HEK293 (cell line): ENCODE measurements around the gene PDE2A.
A peak's percentile ranks its signal among the peaks of the same experiment; 100 is the strongest.

ENCODE experiments used
- CTCF ChIA-PET: fragments of 350-600 bp; formaldehyde crosslinking; extraction: SDS; loops from one replicate; lab custom pipeline; 2021; ENCODE audit warnings: antibody characterized with exemption; lab: Yijun Ruan, JAX
- POLR2A ChIA-PET: fragments of 300-600 bp; formaldehyde crosslinking; extraction: SDS; loops from one replicate; lab custom pipeline; 2020; ENCODE audit warnings: antibody characterized with exemption, inconsistent platforms; lab: Yijun Ruan, JAX
- H3K27ac ChIP-seq: fragments of 200-500 bp; sonication (Bioruptor generic); 2 replicates; pipeline ENCODE4 v1.5.1; 2014; ENCODE audit warnings: low read depth, low read length, control low read depth, inconsistent platforms; ENCODE audit errors: extremely low read depth
- H3K36me3 ChIP-seq, 2 experiments: fragments of 200-500 bp in 1 of 2; sonication (Bioruptor generic) in 1 of 2; 1 replicate in 1 of 2; 2 replicates in 1 of 2; pipeline ENCODE4 v1.5.1; 2014 to 2017; ENCODE audit warnings: inconsistent platforms in 2 of 2, low read length in 2 of 2; ENCODE audit not compliant: control insufficient read depth in 2 of 2, insufficient read depth in 1 of 2
- H3K4me1 ChIP-seq: fragments of 200-500 bp; sonication (Bioruptor generic); 2 replicates; pipeline ENCODE4 v1.5.1; 2014; ENCODE audit warnings: mild to moderate bottlenecking, low read length, inconsistent platforms; ENCODE audit not compliant: control insufficient read depth, insufficient read depth
- H3K4me3 ChIP-seq: 2 replicates; pipeline ENCODE4 v1.5.1; 2011; ENCODE audit warnings: low read depth, mild to moderate bottlenecking, control low read depth, low read length, moderate library complexity
- H3K9me3 ChIP-seq: fragments of 200-500 bp; sonication (Bioruptor generic); 2 replicates; pipeline ENCODE4 v1.5.1; 2014; ENCODE audit warnings: low read depth, low read length, inconsistent platforms; ENCODE audit not compliant: control insufficient read depth, insufficient read depth
- EGR2 ChIP-seq: fragments of 450-650 bp; formaldehyde crosslinking; IDR thresholded peaks from 2 replicates; pipeline ENCODE4 v1.5.1; 2016; ENCODE audit warnings: low read depth, missing biosample characterization, missing genetic modification characterization
- GLIS1 ChIP-seq: fragments of 450-650 bp; formaldehyde crosslinking; IDR thresholded peaks from 2 replicates; pipeline ENCODE4 v1.5.1; 2016; ENCODE audit warnings: missing biosample characterization, missing genetic modification characterization
- PRDM10 ChIP-seq: fragments of 450-650 bp; formaldehyde crosslinking; IDR thresholded peaks from 2 replicates; pipeline ENCODE4 v1.5.1; 2016; ENCODE audit warnings: missing biosample characterization, missing genetic modification characterization
- PRDM2 ChIP-seq: fragments of 450-650 bp; formaldehyde crosslinking; IDR thresholded peaks from 2 replicates; pipeline ENCODE4 v1.5.1; 2016; ENCODE audit warnings: missing biosample characterization, missing genetic modification characterization, borderline replicate concordance
- TSHZ1 ChIP-seq: fragments of 450-650 bp; formaldehyde crosslinking; IDR thresholded peaks from 2 replicates; pipeline ENCODE4 v1.5.1; 2016; ENCODE audit warnings: missing biosample characterization, missing genetic modification characterization, borderline replicate concordance
- ZBTB7A ChIP-seq: fragments of 450-650 bp; formaldehyde crosslinking; IDR thresholded peaks from 2 replicates; pipeline ENCODE4 v1.5.1; 2016; ENCODE audit warnings: low read depth, missing biosample characterization, missing genetic modification characterization
- ZFHX2 ChIP-seq: fragments of 450-650 bp; formaldehyde crosslinking; conservative IDR thresholded peaks from 2 replicates; pipeline ENCODE4 v1.5.1; 2016; ENCODE audit warnings: missing biosample characterization, missing genetic modification characterization
- ZIC2 ChIP-seq: fragments of 450-650 bp; formaldehyde crosslinking; IDR thresholded peaks from 2 replicates; pipeline ENCODE4 v1.5.1; 2016; ENCODE audit warnings: missing biosample characterization, missing genetic modification characterization
- ZNF132 ChIP-seq: fragments of 450-650 bp; formaldehyde crosslinking; IDR thresholded peaks from 2 replicates; pipeline ENCODE4 v1.5.1; 2017; ENCODE audit warnings: missing biosample characterization, missing genetic modification characterization, borderline replicate concordance
- ZNF18 ChIP-seq: fragments of 450-650 bp; formaldehyde crosslinking; IDR thresholded peaks from 2 replicates; pipeline ENCODE4 v1.5.1; 2016; ENCODE audit warnings: missing biosample characterization, missing genetic modification characterization
- ZNF341 ChIP-seq: fragments of 450-650 bp; formaldehyde crosslinking; IDR thresholded peaks from 2 replicates; pipeline ENCODE4; 2016; ENCODE audit warnings: low read depth, missing biosample characterization, missing genetic modification characterization
- ZNF366 ChIP-seq: fragments of 450-650 bp; formaldehyde crosslinking; conservative IDR thresholded peaks from 2 replicates; pipeline ENCODE4 v1.5.1; 2016; ENCODE audit warnings: missing biosample characterization, missing genetic modification characterization
- ZNF843 ChIP-seq: fragments of 450-650 bp; formaldehyde crosslinking; IDR thresholded peaks from 2 replicates; pipeline ENCODE4 v1.5.1; 2016; ENCODE audit warnings: missing biosample characterization, missing genetic modification characterization
- ZSCAN16 ChIP-seq: fragments of 450-650 bp; formaldehyde crosslinking; IDR thresholded peaks from 2 replicates; pipeline ENCODE4 v1.5.1; 2016; ENCODE audit warnings: missing biosample characterization, missing genetic modification characterization

Gene PDE2A

GRCh38 chr11:72617080-72617762 is 57.0 kb downstream of the PDE2A start:
- ChIA-PET CTCF (interaction anchor here (1.0 kb wide), 1 partner anchor 66 kb away, joined by 3 read pairs; no protein-coding TSS in a partner anchor), POLR2A (no interaction called here)
- TF ChIP-seq TSHZ1 (tag by site-specific recombination) (no peak), ZNF341 (tag by site-specific recombination) (0 out of 2 replicates have a peak, but pooled peaks have one; percentile 17), ZFHX2 (peak; percentile 86), ZIC2 (tag by site-specific recombination) (peak; percentile 73), ZSCAN16 (no peak), EGR2 (tag by site-specific recombination) (peak; percentile 82)
- H3K36me3 ChIP-seq: no peaks in the 10 kb centered on the region
- no peak overlapping the region for H3K4me3 ChIP-seq
- no peaks in the 10 kb centered on the region for H3K9me3 ChIP-seq
- no peaks in the 10 kb centered on the region for H3K4me1 ChIP-seq
- no peak overlapping the region for H3K27ac ChIP-seq

- Histone ChIP-seq H3K27ac (no peak overlapping the region), H3K9me3 (no peaks in the 10 kb centered on the region), H3K36me3 (no peaks in the 10 kb centered on the region), H3K4me3 (no peak overlapping the region), H3K4me1 (no peaks in the 10 kb centered on the region)
- TF ChIP-seq ZNF132 (tag by site-specific recombination): no peak
- TF ChIP-seq GLIS1 (tag by site-specific recombination): peak; percentile 45; the same call in 1 of the 2 replicates
- POLR2A ChIA-PET: no interaction called here
- CTCF ChIA-PET: no interaction called here
Observed at GRCh38 chr11:72616655-72617054, 57.6 kb downstream of the PDE2A start.

GRCh38 chr11:72615329-72615728 is 58.9 kb downstream of the PDE2A start:
- ChIA-PET POLR2A (no interaction called here), CTCF (interaction anchor here (0.7 kb wide), 1 partner anchor 16 kb away, joined by 3 read pairs; no protein-coding TSS in a partner anchor)
- Histone ChIP-seq H3K27ac (no peak overlapping the region), H3K36me3 (no peaks in the 10 kb centered on the region), H3K9me3 (no peaks in the 10 kb centered on the region), H3K4me3 (no peak overlapping the region), H3K4me1 (no peaks in the 10 kb centered on the region)
- TF ChIP-seq ZNF18 (no peak), PRDM10 (tag by site-specific recombination) (no peak), ZBTB7A (tag by site-specific recombination) (no peak), PRDM2 (no peak), ZFHX2 (peak; percentile 65), ZNF366 (tag by site-specific recombination) (no peak), ZNF843 (tag by site-specific recombination) (no peak)
